GM12878 (cell line): ENCODE data around the gene C1S. TPM values are rescaled to one million over a fixed set of nuclear protein-coding genes. Genes with fewer than 3 reads are reported as not detected.

Experiments used
- ATAC-seq: fragments of 200-7000 bp; cut with Tn5 transposase; 3 replicates; pipeline ENCODE4 v1.9.1; 2020; ENCODE audit warnings: mild to moderate bottlenecking, moderate library complexity
- BruUV-seq: library from RNA; stranded (reverse); fragments of 400-500 nt; replicated peaks from 2 replicates; lab custom pipeline; 2021; lab: Mats Ljungman, UMichigan
- CTCF ChIA-PET: fragments of 300-600 bp; sonication (Branson Sonifier 250); formaldehyde crosslinking; extraction: SDS; loops from one replicate; lab custom pipeline; 2021; ENCODE audit warnings: inconsistent platforms; lab: Yijun Ruan, JAX
- POLR2A ChIA-PET: fragments of 350-600 bp; formaldehyde crosslinking; extraction: SDS; loops from one replicate; lab custom pipeline; 2021; ENCODE audit warnings: inconsistent platforms; lab: Charles Lee
- RAD21 ChIA-PET: fragments of 300-600 bp; sonication (Branson Sonifier 250); formaldehyde crosslinking; loops from one replicate; lab custom pipeline; 2023; ENCODE audit warnings: antibody characterized with exemption; ENCODE audit not compliant: unreplicated experiment; lab: Charles Lee
- SMC1A ChIA-PET: fragments of 300-600 bp; sonication (Branson Sonifier 250); formaldehyde crosslinking; loops from one replicate; lab custom pipeline; 2023; ENCODE audit not compliant: unreplicated experiment, uncharacterized antibody; lab: Charles Lee
- DNase-seq: peaks from one replicate; pipeline ENCODE4 v3.0.0-alpha.2; 2011; ENCODE audit warnings: low read depth, low spot score
- FAIRE-seq: peaks from 3 replicates; lab custom pipeline; 2011; peaks lifted over from hg19 to GRCh38; lab: Jason Lieb, UNC
- H2AFZ ChIP-seq: 2 replicates; pipeline ENCODE4 v1.6.0; 2011; ENCODE audit warnings: low read depth, low read length, control low read depth; ENCODE audit not compliant: control insufficient read depth
- H3K27ac ChIP-seq: 2 replicates; pipeline ENCODE4 v1.5.1; 2011; ENCODE audit warnings: control low read depth; ENCODE audit not compliant: control insufficient read depth, insufficient read depth
- H3K27me3 ChIP-seq, 2 experiments: replicated peaks in 1 of 2; 2 replicates each; pipeline versions ENCODE4 v1.6.0 to v1.6.1; 2011; ENCODE audit warnings: low read length in 1 of 2; ENCODE audit not compliant: control insufficient read depth in 2 of 2, insufficient read depth in 2 of 2
- H3K36me3 ChIP-seq, 2 experiments: 2 replicates each; pipeline ENCODE4 v1.5.1; 2011; ENCODE audit warnings: low read length in 1 of 2; ENCODE audit not compliant: control insufficient read depth in 2 of 2, insufficient read depth in 2 of 2
- H3K4me1 ChIP-seq: 2 replicates; pipeline ENCODE4 v1.6.1; 2011; ENCODE audit warnings: mild to moderate bottlenecking, low read length, moderate library complexity, mixed read lengths; ENCODE audit not compliant: control insufficient read depth, insufficient read depth
- H3K4me2 ChIP-seq: 2 replicates; pipeline ENCODE4 v1.6.0; 2011; ENCODE audit warnings: control low read depth; ENCODE audit not compliant: control insufficient read depth, insufficient read depth
- H3K4me3 ChIP-seq: fragments of 200-600 bp; sonication (generic); 2 replicates; pipeline ENCODE4 v1.5.1; 2016
- H3K79me2 ChIP-seq: 2 replicates; pipeline ENCODE4 v1.6.0; 2011; ENCODE audit warnings: low read length; ENCODE audit not compliant: control insufficient read depth, insufficient read depth
- H3K9ac ChIP-seq: 2 replicates; pipeline ENCODE4 v1.8.0; 2011; ENCODE audit warnings: low read length, control low read depth, mixed read lengths; ENCODE audit not compliant: control insufficient read depth, insufficient read depth
- H3K9me3 ChIP-seq: replicated peaks from 3 replicates; pipeline ENCODE4 v1.5.1; 2011; ENCODE audit warnings: mild to moderate bottlenecking, low read length; ENCODE audit not compliant: control insufficient read depth, insufficient read depth
- H4K20me1 ChIP-seq: 2 replicates; pipeline ENCODE4 v1.6.0; 2011; ENCODE audit not compliant: control insufficient read depth, insufficient read depth
- CREM ChIP-seq: IDR thresholded peaks from 2 replicates; pipeline ENCODE4 v1.6.1; 2014; ENCODE audit warnings: antibody characterized with exemption, low read depth
- EZH2 ChIP-seq: IDR thresholded peaks from 2 replicates; pipeline ENCODE4 v1.6.1; 2012; ENCODE audit warnings: low read depth, mild to moderate bottlenecking, control low read depth, inconsistent platforms, low read length, borderline replicate concordance; ENCODE audit not compliant: control insufficient read depth
- FOS ChIP-seq: IDR thresholded peaks from 3 replicates; pipeline ENCODE4 v1.6.1; 2011; ENCODE audit warnings: borderline replicate concordance; ENCODE audit not compliant: insufficient read length; ENCODE audit errors: extremely low read depth
- GABPA ChIP-seq: IDR thresholded peaks from 2 replicates; pipeline ENCODE4 v1.6.1; 2014; ENCODE audit warnings: antibody characterized with exemption, low read depth, mild to moderate bottlenecking, inconsistent platforms
- IRF4 ChIP-seq: IDR thresholded peaks from 2 replicates; pipeline ENCODE4 v1.6.1; 2011; ENCODE audit warnings: low read depth, low read length
- MEF2A ChIP-seq: IDR thresholded peaks from 2 replicates; pipeline ENCODE4 v1.6.1; 2011; ENCODE audit warnings: low read depth, mild to moderate bottlenecking, low read length, moderate library complexity; ENCODE audit not compliant: insufficient read depth
- MTA2 ChIP-seq: fragments of 450-650 bp; IDR thresholded peaks from 2 replicates; pipeline ENCODE4 v1.6.1; 2016; ENCODE audit warnings: low read depth, mild to moderate bottlenecking, moderate library complexity
- NFYB ChIP-seq: IDR thresholded peaks from 2 replicates; pipeline ENCODE4 v1.6.1; 2011; ENCODE audit warnings: low read depth, mild to moderate bottlenecking, low read length, improper control_type of control experiment, moderate library complexity; ENCODE audit not compliant: insufficient read depth
- PAX5 ChIP-seq: IDR thresholded peaks from 2 replicates; pipeline ENCODE4 v1.6.1; 2011; ENCODE audit warnings: low read depth, low read length, borderline replicate concordance
- POLR2AphosphoS5 ChIP-seq: IDR thresholded peaks from 2 replicates; pipeline ENCODE4 v1.6.1; 2011; ENCODE audit warnings: mild to moderate bottlenecking, low read length, inconsistent platforms
- RAD51 ChIP-seq: fragments of 450-650 bp; IDR thresholded peaks from 2 replicates; pipeline ENCODE4 v1.6.1; 2016; ENCODE audit warnings: moderate library complexity, mild to moderate bottlenecking, inconsistent platforms
- SIN3A ChIP-seq: IDR thresholded peaks from 2 replicates; pipeline ENCODE4 v1.6.1; 2012; ENCODE audit warnings: low read depth, low read length, improper control_type of control experiment
- SUPT20H ChIP-seq: IDR thresholded peaks from 2 replicates; pipeline ENCODE4 v1.6.1; 2011; ENCODE audit warnings: low read depth, mild to moderate bottlenecking, low read length, moderate library complexity, borderline replicate concordance; ENCODE audit not compliant: control insufficient read depth
- YY1 ChIP-seq: IDR thresholded peaks from 2 replicates; pipeline ENCODE4 v1.6.1; 2011; ENCODE audit warnings: low read depth, mild to moderate bottlenecking, low read length
- WGBS: methylation state at CpG from one replicate; pipeline ENCODE4 v1.1.6; 2016; ENCODE audit warnings: low lambda C conversion rate; ENCODE audit not compliant: insufficient replicate concordance, insufficient coverage; ENCODE audit errors: missing lambda C conversion rate; 5-methylcytosine and 5-hydroxymethylcytosine counted together
- in situ Hi-C: fragments of 300-500 bp; cut with MboI; formaldehyde crosslinking; loops from 9 replicates; pipeline ENCODE4 v1.14.3; 2018; ENCODE audit warnings: mixed read lengths
- intact Hi-C: fragments of 100-400 bp; cut with micrococcal nuclease; formaldehyde crosslinking; loops from one replicate; pipeline ENCODE4 v1.14.2; 2022; ENCODE audit not compliant: unreplicated experiment
- polyA plus RNA-seq, 11 experiments: library from polyadenylated mRNA; depleted of rRNA in 4 of 11; unstranded in 6 of 11; stranded (reverse) in 5 of 11; fragments of >200 nt; fragmentation: Nextera tagmentation in 4 of 11; fragmentation: Illumina TruSeq in 1 of 11; extraction: Ambion mirVana in 4 of 11; extraction: Trizol in 1 of 11; gene quantifications; 1 replicate in 1 of 11; 2 replicates in 10 of 11; pipeline versions ENCODE4 v1.2.1 to v1.2.3, GENCODE V29; 2011 to 2016; ENCODE audit warnings: inconsistent platforms in 2 of 11, missing spikeins in 2 of 11, low read depth in 1 of 11
- total RNA-seq, 4 experiments: library from RNA; depleted of rRNA in 3 of 4; stranded (reverse); fragments of >200 nt in 3 of 4; fragmentation: Illumina TruSeq in 1 of 4; extraction: Trizol in 1 of 4; gene quantifications; 2 replicates each; pipeline versions ENCODE4 v1.2.1 to v1.2.3, GENCODE V29; 2013 to 2021

Gene C1S
- total and polyA plus RNA-seq, 10 of the 15 experiments (the other 5 are each of a cell fraction or from before 2014, with no cell fraction given), result 0.10 to 1.4 (median 0.42) TPM

GRCh38 chr12:7100239-7100638, 39.7 kb downstream of the C1S start:
- H3K9me3 ChIP-seq, result no peaks in the 10 kb centered on the region
- no peak for ATAC-seq
- TF ChIP-seq PAX5, result no peak
- TF ChIP-seq GABPA, result no peak
- no peak for TF ChIP-seq IRF4
- no peak for TF ChIP-seq CREM
- TF ChIP-seq SIN3A, result no peak
- TF ChIP-seq NFYB, result no peak
- TF ChIP-seq SUPT20H, result no peak
- TF ChIP-seq MEF2A, result no peak
- no peak for TF ChIP-seq POLR2AphosphoS5
- TF ChIP-seq EZH2, result no peak
- no peak for TF ChIP-seq FOS
- TF ChIP-seq MTA2, result no peak
- TF ChIP-seq RAD51, result no peak
- no peak for TF ChIP-seq YY1
- 80% methylated on average over 4 of the region's 4 CpGs for WGBS
- no peaks in the 10 kb centered on the region for H4K20me1 ChIP-seq
- in situ Hi-C loops (no loop called here), intact Hi-C loops (no loop called here)
- ChIA-PET POLR2A (no interaction called here), SMC1A (no interaction called here), RAD21 (no interaction called here), CTCF (interaction anchor here (1.0 kb wide), 1 partner anchor 7 kb away, joined by 5 read pairs; no protein-coding TSS in a partner anchor)
- 0 out of 4 replicates have a peak, but pooled peaks cover 0 to 3% of the 10 kb centered on the region in 2 experiments for H3K36me3 ChIP-seq
- BruUV-seq, result no TSS peak
- H3K4me2 ChIP-seq, result no peak overlapping the region
- no peak overlapping the region for H3K27ac ChIP-seq
- H3K4me3 ChIP-seq, result no peak overlapping the region
- FAIRE-seq, result no peak
- H2AFZ ChIP-seq, result no peak overlapping the region
- H3K79me2 ChIP-seq, result no peaks in the 10 kb centered on the region
- no peak for DNase-seq
- H3K4me1 ChIP-seq, result no peaks in the 10 kb centered on the region
- H3K27me3 ChIP-seq, result no peaks in the 10 kb centered on the region
- H3K9ac ChIP-seq, result no peak overlapping the region
